HepG2 (cell line): ENCODE results near the gene EVI2B. TPM values are rescaled to one million over a fixed set of nuclear protein-coding genes. Genes with fewer than 3 reads are reported as not detected.

Source experiments
- ATAC-seq: fragments of 200-7000 bp; cut with Tn5 transposase; 3 replicates; pipeline ENCODE4 v1.9.1; 2020; ENCODE audit warnings: mild to moderate bottlenecking, moderate library complexity
- BruUV-seq: library from RNA; stranded (reverse); fragments of 400-500 nt; replicated peaks from 2 replicates; lab custom pipeline; 2021; lab: Mats Ljungman, UMichigan
- CTCF ChIA-PET: fragments of 300-600 bp; formaldehyde crosslinking; extraction: SDS; loops from one replicate; lab custom pipeline; 2021; ENCODE audit warnings: low total read pairs, inconsistent platforms, low intra/inter-chr PET ratio; lab: Yijun Ruan, JAX
- POLR2A ChIA-PET: fragments of 350-600 bp; sonication (Branson Sonifier 250); formaldehyde crosslinking; loops from one replicate; lab custom pipeline; 2020; ENCODE audit warnings: antibody characterized with exemption, inconsistent platforms; lab: Yijun Ruan, JAX
- DNase-seq: peaks from one replicate; pipeline ENCODE4 v3.0.0-alpha.2; 2015; ENCODE audit warnings: low spot score
- FAIRE-seq: peaks from 3 replicates; lab custom pipeline; 2011; peaks lifted over from hg19 to GRCh38; lab: Jason Lieb, UNC
- H2AFZ ChIP-seq: one replicate; pipeline ENCODE4 v1.6.1; 2011; ENCODE audit warnings: low read length, inconsistent platforms
- H3K27ac ChIP-seq: fragments of 300-600 bp; 3 replicates; pipeline ENCODE4 v1.8.0; 2011; ENCODE audit warnings: mixed run types, mild to moderate bottlenecking, mixed read lengths, low read length, inconsistent platforms; ENCODE audit not compliant: insufficient read depth; ENCODE audit errors: extremely low read length
- H3K27me3 ChIP-seq, 2 experiments: fragments of 200-600 bp in 1 of 2; 2 replicates in 1 of 2; 3 replicates in 1 of 2; pipeline versions ENCODE4 v1.6.0 to v1.8.0; 2011; ENCODE audit warnings: low read length in 2 of 2, mild to moderate bottlenecking in 2 of 2, moderate library complexity in 2 of 2, inconsistent platforms in 1 of 2; ENCODE audit not compliant: insufficient read depth in 2 of 2, control insufficient read depth in 1 of 2
- H3K36me3 ChIP-seq, 2 experiments: fragments of 200-600 bp in 1 of 2; replicated peaks in 1 of 2; 2 replicates in 1 of 2; 3 replicates in 1 of 2; pipeline versions ENCODE4 v1.5.1 to v1.8.0; 2011; ENCODE audit warnings: low read length in 2 of 2, inconsistent platforms in 1 of 2; ENCODE audit not compliant: insufficient read depth in 2 of 2, control insufficient read depth in 1 of 2
- H3K4me1 ChIP-seq: 2 replicates; pipeline ENCODE4 v1.5.1; 2012; ENCODE audit warnings: low read length, inconsistent platforms; ENCODE audit not compliant: insufficient read depth
- H3K4me2 ChIP-seq: 2 replicates; pipeline ENCODE4 v1.6.0; 2011; ENCODE audit warnings: low read depth, low read length, inconsistent platforms
- H3K4me3 ChIP-seq, 3 experiments: fragments of 200-600 bp in 1 of 3; sonication (generic), shearing (Covaris generic) in 1 of 3; replicated peaks in 1 of 3; 2 replicates each; pipeline ENCODE4 v1.5.1; 2011 to 2016; ENCODE audit warnings: low read length in 3 of 3, inconsistent platforms in 2 of 3, low read depth in 2 of 3, mild to moderate bottlenecking in 2 of 3, control low read depth in 1 of 3, mixed read lengths in 1 of 3; ENCODE audit not compliant: insufficient read depth in 1 of 3
- H3K79me2 ChIP-seq: one replicate; pipeline ENCODE4 v1.6.1; 2011; ENCODE audit warnings: low read length, inconsistent platforms; ENCODE audit not compliant: insufficient read depth
- H3K9ac ChIP-seq: 2 replicates; pipeline ENCODE4 v1.6.0; 2011; ENCODE audit warnings: mild to moderate bottlenecking, low read depth, low read length, inconsistent platforms; ENCODE audit not compliant: insufficient read depth
- H3K9me3 ChIP-seq: 2 replicates; pipeline ENCODE4 v1.5.1; 2012; ENCODE audit warnings: mild to moderate bottlenecking, low read length
- H4K20me1 ChIP-seq: 2 replicates; pipeline ENCODE4 v1.6.0; 2011; ENCODE audit warnings: inconsistent platforms, mild to moderate bottlenecking, low read length, moderate library complexity; ENCODE audit not compliant: insufficient read depth
- CAMTA2 ChIP-seq: sonication (generic); formaldehyde crosslinking; IDR thresholded peaks from 2 replicates; pipeline ENCODE4 v1.4.0; 2020; ENCODE audit warnings: mild to moderate bottlenecking, missing genetic modification reagents, borderline replicate concordance
- FLYWCH1 ChIP-seq: sonication (generic); formaldehyde crosslinking; IDR thresholded peaks from 2 replicates; pipeline ENCODE4 v1.8.1; 2023; ENCODE audit warnings: mild to moderate bottlenecking, missing genetic modification reagents
- HNRNPH1 ChIP-seq: fragments of 200-400 bp; formaldehyde crosslinking; optimal IDR thresholded peaks from 2 replicates; pipeline ENCODE3; 2017; ENCODE audit warnings: mild to moderate bottlenecking, low read depth, low read length
- KMT2B ChIP-seq: IDR thresholded peaks from 2 replicates; pipeline ENCODE4 v1.6.1; 2016; ENCODE audit warnings: missing genetic modification reagents, missing compliant biosample characterization
- PBX3 ChIP-seq: sonication (generic); formaldehyde crosslinking; IDR thresholded peaks from 2 replicates; pipeline ENCODE4 v1.8.1; 2023; ENCODE audit warnings: missing genetic modification reagents, inconsistent platforms, borderline replicate concordance
- RERE ChIP-seq: IDR thresholded peaks from 2 replicates; pipeline ENCODE4 v1.6.1; 2016; ENCODE audit warnings: low read depth, missing genetic modification reagents, missing compliant biosample characterization
- ZKSCAN5 ChIP-seq: sonication (generic); formaldehyde crosslinking; IDR thresholded peaks from 2 replicates; pipeline ENCODE4 v1.5.1; 2020; ENCODE audit warnings: mild to moderate bottlenecking, missing genetic modification reagents
- ZNF136 ChIP-seq: sonication (generic); formaldehyde crosslinking; IDR thresholded peaks from 2 replicates; pipeline ENCODE4 v1.8.1; 2022; ENCODE audit warnings: low read depth, mild to moderate bottlenecking, moderate library complexity, missing genetic modification reagents
- ZNF619 ChIP-seq: sonication (generic); formaldehyde crosslinking; IDR thresholded peaks from 2 replicates; pipeline ENCODE4 v1.4.0; 2020; ENCODE audit warnings: mild to moderate bottlenecking, missing genetic modification reagents
- ZNF841 ChIP-seq: sonication (generic); formaldehyde crosslinking; IDR thresholded peaks from 2 replicates; pipeline ENCODE4 v1.8.1; 2023; ENCODE audit warnings: missing genetic modification reagents, borderline replicate concordance
- WGBS: methylation state at CpG from one replicate; pipeline ENCODE4 v1.1.6; 2017; ENCODE audit warnings: low lambda C conversion rate; 5-methylcytosine and 5-hydroxymethylcytosine counted together
- in situ Hi-C: cut with HindIII; loops from 2 replicates; pipeline ENCODE4 v1.10.0; 2017; ENCODE audit warnings: low pct_unique_long_range_greater_than_20kb; ENCODE audit not compliant: extremely low pct_ligation_motif_present
- intact Hi-C: fragments of 100-400 bp; cut with micrococcal nuclease; formaldehyde crosslinking; loops from one replicate; pipeline ENCODE4 v1.10.0; 2022; ENCODE audit not compliant: unreplicated experiment
- polyA plus RNA-seq, 8 experiments: library from polyadenylated mRNA; depleted of rRNA in 3 of 8; stranded (reverse) in 7 of 8; unstranded in 1 of 8; fragments of >200 nt; fragmentation: Illumina TruSeq in 4 of 8; extraction: Trizol in 4 of 8; gene quantifications; 2 replicates each; pipeline versions ENCODE4 v1.2.1 to v1.2.3, GENCODE V29; 2011 to 2016; ENCODE audit warnings: low read depth in 4 of 8, missing spikeins in 1 of 8, mixed read lengths in 1 of 8; ENCODE audit not compliant: insufficient read depth in 1 of 8
- total RNA-seq, 5 experiments: library from RNA; depleted of rRNA; stranded (reverse); fragments of >200 nt; fragmentation: Illumina TruSeq; extraction: Trizol; gene quantifications; 2 replicates each; pipeline ENCODE4 v1.2.3, GENCODE V29; 2016; ENCODE audit warnings: low read depth in 1 of 5
- TF ChIP-seq, protein P1 (sequence below): sonication (generic); formaldehyde crosslinking; IDR thresholded peaks from 2 replicates; pipeline ENCODE4 v1.5.0; 2020; ENCODE audit warnings: mild to moderate bottlenecking, missing genetic modification reagents
- TF ChIP-seq, protein P2 (sequence below): sonication (generic); formaldehyde crosslinking; IDR thresholded peaks from 2 replicates; pipeline ENCODE4 v1.4.0; 2020; ENCODE audit warnings: missing genetic modification reagents
- TF ChIP-seq, protein P3 (sequence below): sonication (generic); formaldehyde crosslinking; IDR thresholded peaks from 2 replicates; pipeline ENCODE4 v1.4.0; 2020; ENCODE audit warnings: mild to moderate bottlenecking, missing genetic modification reagents

The EVI2B gene
- total and polyA plus RNA-seq, 2 of the 13 experiments (the other 11 are each of a cell fraction or from before 2014, with no cell fraction given): not detected

DNA sequence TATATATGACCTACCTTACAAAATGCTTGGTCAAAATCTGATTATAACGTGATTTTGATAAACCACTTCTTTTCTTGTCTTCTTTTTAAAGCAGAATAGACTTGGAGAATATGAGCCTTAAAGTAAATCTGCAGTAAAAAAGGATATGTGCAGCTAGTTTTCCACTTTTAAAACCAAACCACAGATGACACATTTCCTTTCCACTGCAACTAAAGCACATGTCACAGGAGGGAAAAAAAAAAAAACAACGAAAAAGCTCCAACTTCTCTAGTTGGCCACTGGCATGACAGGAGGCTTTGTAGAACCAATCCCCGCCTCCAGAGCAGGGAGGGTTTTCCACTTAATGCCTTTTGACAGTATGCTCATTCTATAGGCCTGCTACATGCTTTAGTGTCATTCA is 7.6 kb upstream of the EVI2B start, which contains the start of gene EVI2A (continued):
- TF ChIP-seq, protein P1, sequence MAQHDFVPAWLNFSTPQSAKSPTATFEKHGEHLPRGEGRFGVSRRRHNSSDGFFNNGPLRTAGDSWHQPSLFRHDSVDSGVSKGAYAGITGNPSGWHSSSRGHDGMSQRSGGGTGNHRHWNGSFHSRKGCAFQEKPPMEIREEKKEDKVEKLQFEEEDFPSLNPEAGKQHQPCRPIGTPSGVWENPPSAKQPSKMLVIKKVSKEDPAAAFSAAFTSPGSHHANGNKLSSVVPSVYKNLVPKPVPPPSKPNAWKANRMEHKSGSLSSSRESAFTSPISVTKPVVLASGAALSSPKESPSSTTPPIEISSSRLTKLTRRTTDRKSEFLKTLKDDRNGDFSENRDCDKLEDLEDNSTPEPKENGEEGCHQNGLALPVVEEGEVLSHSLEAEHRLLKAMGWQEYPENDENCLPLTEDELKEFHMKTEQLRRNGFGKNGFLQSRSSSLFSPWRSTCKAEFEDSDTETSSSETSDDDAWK (CRISPR knock-in tag): no peak
- TF ChIP-seq ZNF136 (CRISPR knock-in tag): no peak
- TF ChIP-seq HNRNPH1: no peak
- TF ChIP-seq CAMTA2: no peak
- TF ChIP-seq ZNF619: no peak

GRCh38 chr17:31320791-31321190 is 6.9 kb upstream of the EVI2B start:
- no peak overlapping the region for H2AFZ ChIP-seq
- ChIA-PET CTCF (no interaction called here), POLR2A (no interaction called here)
- intact Hi-C loops: no loop called here
- H3K27ac ChIP-seq: no peak overlapping the region
- no peaks in the 10 kb centered on the region for H4K20me1 ChIP-seq
- H3K4me3 ChIP-seq: no peak overlapping the region
- H3K9me3 ChIP-seq: no peaks in the 10 kb centered on the region
- H3K27me3 ChIP-seq: no peaks in the 10 kb centered on the region
- no peak for FAIRE-seq
- H3K4me1 ChIP-seq: no peaks in the 10 kb centered on the region
- H3K36me3 ChIP-seq: peaks cover 0 to 2% of the 10 kb centered on the region in 2 experiments; a peak in 2 of 5 replicates
- WGBS: 100% methylated on average over 1 of the region's 1 CpG
- H3K79me2 ChIP-seq: no peaks in the 10 kb centered on the region
- ATAC-seq: no peak
- DNase-seq: no peak
- no peak overlapping the region for H3K4me2 ChIP-seq
- no TSS peak for BruUV-seq
- in situ Hi-C loops: no loop called here
- H3K9ac ChIP-seq: no peak overlapping the region
- TF ChIP-seq, protein P2, sequence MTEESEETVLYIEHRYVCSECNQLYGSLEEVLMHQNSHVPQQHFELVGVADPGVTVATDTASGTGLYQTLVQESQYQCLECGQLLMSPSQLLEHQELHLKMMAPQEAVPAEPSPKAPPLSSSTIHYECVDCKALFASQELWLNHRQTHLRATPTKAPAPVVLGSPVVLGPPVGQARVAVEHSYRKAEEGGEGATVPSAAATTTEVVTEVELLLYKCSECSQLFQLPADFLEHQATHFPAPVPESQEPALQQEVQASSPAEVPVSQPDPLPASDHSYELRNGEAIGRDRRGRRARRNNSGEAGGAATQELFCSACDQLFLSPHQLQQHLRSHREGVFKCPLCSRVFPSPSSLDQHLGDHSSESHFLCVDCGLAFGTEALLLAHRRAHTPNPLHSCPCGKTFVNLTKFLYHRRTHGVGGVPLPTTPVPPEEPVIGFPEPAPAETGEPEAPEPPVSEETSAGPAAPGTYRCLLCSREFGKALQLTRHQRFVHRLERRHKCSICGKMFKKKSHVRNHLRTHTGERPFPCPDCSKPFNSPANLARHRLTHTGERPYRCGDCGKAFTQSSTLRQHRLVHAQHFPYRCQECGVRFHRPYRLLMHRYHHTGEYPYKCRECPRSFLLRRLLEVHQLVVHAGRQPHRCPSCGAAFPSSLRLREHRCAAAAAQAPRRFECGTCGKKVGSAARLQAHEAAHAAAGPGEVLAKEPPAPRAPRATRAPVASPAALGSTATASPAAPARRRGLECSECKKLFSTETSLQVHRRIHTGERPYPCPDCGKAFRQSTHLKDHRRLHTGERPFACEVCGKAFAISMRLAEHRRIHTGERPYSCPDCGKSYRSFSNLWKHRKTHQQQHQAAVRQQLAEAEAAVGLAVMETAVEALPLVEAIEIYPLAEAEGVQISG (CRISPR knock-in tag): no peak
- no peak for TF ChIP-seq FLYWCH1 (CRISPR knock-in tag)
- TF ChIP-seq ZNF841 (CRISPR knock-in tag): no peak
- TF ChIP-seq, protein P3, sequence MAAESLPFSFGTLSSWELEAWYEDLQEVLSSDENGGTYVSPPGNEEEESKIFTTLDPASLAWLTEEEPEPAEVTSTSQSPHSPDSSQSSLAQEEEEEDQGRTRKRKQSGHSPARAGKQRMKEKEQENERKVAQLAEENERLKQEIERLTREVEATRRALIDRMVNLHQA (CRISPR knock-in tag): no peak
- TF ChIP-seq PBX3 (CRISPR knock-in tag): no peak
- no peak for TF ChIP-seq ZKSCAN5 (CRISPR knock-in tag)
- no peak for TF ChIP-seq RERE (CRISPR knock-in tag)
- TF ChIP-seq KMT2B: no peak
